Lower leg skin (tissue), 3 donors: Measurements from ENCODE around the gene TMED10.

Experiments
- CTCF ChIP-seq, 3 donors: fragments of 450-650 bp; IDR thresholded peaks; one replicate each; pipeline ENCODE4 v1.5.1; 2016; ENCODE audit warnings: antibody characterized with exemption in 3 of 3, mild to moderate bottlenecking in 3 of 3, moderate library complexity in 2 of 3
- POLR2A ChIP-seq, 2 donors: fragments of 450-650 bp; IDR thresholded peaks; one replicate each; pipeline ENCODE4 v1.6.1; 2016 to 2017; ENCODE audit warnings: antibody characterized with exemption in 2 of 2, mild to moderate bottlenecking in 1 of 2, moderate library complexity in 1 of 2

GRCh38 chr14:75205591-75205990 is 29.2 kb upstream of the TMED10 start:
- TF ChIP-seq CTCF (IDR thresholded peaks at IDR 0.05) (no peak), POLR2A (IDR thresholded peaks at IDR 0.05) (no peak)
